ENCODE measurements around the gene ZNF213.
A peak's percentile ranks its signal among the peaks of the same experiment; 100 is the strongest.

The ZNF213 gene

DNA sequence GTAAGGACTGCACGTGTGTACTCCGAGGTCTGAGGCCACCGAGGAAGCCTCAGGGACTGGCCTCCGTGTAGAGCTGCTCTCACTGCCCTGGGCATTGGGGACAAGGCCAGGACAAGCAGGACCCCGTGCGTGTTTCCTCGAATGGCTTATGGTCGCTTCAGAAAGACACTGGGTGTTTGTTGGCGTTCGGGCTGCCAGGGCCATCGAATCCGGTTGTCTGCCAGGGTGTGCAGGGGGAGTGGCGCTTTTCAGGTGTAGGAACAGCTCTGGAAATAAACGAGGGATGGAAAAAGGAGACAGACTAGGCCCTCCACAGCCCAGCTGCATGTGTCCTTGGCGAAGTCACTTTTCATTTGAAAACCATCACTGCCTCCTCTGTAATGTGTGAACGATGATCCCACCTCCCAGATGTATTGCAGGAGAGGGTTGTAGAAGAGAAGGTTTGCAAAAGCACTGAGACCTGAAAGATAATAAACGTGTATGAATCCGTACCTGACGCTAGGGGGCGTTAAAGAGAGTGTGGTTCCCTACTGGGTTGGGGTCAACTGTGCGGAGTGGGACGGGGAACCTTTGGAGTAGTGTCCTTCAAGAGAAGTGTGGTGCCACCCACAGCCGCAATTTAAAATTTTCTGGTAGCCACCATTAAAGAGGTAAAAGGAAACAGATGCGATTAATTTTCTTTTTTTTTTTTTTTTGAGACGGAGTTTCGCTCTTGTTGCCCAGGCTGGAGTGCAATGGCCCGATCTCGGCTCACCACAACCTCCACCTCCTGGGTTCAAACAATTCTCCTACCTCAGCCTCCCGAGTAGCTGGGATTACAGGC, 33.6 kb upstream of the ZNF213 start:
- peak; percentile 30 for DNase-seq

DNA sequence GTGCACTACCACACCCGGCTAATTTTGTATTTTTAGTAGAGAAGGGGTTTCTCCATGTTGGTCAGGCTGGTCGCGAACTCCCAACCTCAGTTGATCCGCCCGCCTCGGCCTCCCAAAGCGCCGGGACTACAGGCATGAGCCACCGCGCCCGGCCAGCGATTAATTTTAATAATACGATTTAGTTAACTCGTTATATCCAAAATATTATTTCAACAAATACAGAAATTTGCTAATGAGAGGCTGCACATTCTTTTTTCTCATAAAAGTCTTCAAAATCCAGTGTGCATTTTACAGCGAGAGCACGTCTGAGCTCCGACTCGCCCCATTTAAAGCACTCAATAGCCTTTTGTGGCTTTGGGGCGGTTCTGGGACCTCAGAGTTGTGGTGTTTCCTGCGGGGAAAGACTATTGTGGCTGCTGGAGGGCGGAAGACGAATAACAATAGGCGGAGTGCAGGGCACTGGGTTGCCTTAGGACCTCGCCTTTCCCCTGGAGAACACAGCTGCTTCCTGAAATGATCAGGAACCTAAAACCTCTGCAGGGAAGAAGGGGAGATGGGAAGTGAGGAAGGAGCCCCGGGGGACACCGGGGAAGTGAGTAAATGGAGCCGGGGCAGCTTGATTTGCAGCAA, 32.9 kb upstream of the ZNF213 start:
- DNase-seq: no peak

GRCh38 chr16:3106205-3106928, 28.5 kb upstream of the ZNF213 start:
- DNase-seq: peak; percentile 90

DNA sequence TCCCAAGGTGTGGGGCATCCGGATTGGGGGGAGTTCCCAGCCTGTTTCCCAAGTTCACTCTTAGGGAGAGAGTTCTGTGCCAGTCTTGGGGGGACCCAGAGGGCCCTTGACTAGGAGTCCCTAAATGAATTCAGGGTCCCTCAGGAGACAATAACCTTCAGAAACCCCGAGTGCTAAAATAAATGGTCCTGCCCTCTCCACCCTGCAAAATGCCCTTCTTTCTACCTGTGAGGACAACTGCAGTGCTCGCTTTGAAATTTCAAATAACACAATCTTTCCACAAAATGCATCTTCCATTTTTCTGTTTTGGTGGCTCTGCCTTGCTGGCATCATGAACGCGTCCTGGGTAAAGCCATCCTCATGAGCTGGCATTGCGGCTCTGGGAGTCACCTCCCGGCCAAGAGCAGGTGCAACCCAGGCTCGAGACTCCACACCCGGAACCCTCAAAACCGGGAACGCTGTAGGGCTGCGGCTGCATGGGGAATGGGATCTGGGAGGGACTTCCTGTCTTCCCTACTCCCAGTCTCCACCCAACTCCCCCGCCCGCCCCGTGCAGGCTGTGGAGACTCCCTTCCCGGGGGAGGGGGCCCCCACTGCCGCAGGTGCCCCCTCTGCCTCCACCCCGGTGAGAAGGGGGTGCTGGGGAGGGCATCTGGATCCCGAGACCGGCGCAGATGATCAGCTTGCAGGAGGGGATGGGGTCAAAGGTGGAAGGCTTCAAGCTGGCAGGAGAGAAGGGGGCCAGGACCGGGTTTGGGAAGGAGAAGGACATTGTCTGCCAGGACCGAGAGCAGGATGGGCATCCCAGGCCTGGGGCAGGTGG, 22.6 kb upstream of the ZNF213 start, which contains the start of gene ZNF205:
TSS of gene ZNF205 (plus strand) at position 529 of the 823 bp plus-strand sequence. CDS start 845 bp downstream, outside the sequence.
- DNase-seq: no peak

- DNase-seq: no peak
These were observed 21.8 kb upstream of the ZNF213 start for GRCh38 chr16:3112881-3113574.

DNA sequence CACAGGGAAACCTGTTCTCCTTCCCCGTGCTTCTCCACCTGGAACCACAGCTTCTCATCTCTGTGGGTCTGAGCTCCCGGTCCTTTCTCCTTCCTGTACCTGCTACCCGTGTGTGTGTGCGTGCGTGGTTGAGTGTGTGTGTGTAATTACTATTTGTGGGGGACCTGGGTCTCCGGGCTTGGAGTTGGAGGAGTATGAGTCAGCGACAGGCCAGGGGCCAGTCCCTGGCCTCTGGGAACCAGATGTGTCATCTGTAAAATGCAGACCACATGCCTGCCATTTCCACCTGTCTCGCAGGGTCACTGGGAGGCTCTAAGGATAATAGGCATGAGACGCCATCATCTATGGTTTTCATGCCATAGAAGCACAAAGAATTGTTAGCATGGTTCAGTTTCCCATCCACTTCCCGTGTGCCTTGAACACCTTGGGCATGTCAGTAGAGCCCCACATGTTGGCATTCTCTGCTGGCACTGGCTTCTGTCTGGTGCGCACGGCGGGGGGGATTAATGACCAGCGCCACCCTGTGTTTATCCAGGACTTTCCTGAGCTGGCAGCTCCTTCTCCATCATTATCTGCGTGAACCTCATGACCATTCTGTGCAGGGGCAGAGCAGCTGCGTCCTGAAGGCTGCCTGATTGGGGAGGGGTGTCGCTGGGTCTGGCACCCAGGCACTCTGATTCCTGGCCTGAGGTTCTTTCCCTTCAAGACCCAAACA, 20.9 kb upstream of the ZNF213 start:
- DNase-seq: no peak

GRCh38 chr16:3115003-3115402, 19.8 kb upstream of the ZNF213 start:
- no peak for DNase-seq

DNA sequence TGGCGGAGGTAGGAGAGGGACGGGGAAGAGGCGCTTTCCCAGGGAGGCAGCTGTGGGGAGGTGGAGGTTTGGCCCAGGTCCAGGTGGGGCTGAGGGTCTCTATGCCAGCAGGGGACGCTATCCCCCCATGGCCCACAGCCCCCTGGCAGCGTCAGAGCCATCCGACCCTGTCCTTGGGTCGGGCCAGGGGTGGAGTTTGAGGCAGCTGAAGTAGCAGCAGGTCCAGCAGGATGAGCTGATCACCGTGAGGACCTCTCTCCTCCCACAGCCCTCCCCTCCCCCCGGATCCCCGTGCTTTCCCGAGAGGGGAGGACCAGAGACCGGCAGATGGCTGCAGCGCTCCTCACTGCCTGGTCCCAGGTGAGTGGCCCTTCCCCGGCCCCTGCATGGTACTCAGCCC, 19.3 kb upstream of the ZNF213 start:
- DNase-seq: no peak

- no peak for DNase-seq
These were observed 16.5 kb upstream of the ZNF213 start for GRCh38 chr16:3118204-3118790.

GRCh38 chr16:3118846-3119245, 16.0 kb upstream of the ZNF213 start:
- DNase-seq: no peak

DNA sequence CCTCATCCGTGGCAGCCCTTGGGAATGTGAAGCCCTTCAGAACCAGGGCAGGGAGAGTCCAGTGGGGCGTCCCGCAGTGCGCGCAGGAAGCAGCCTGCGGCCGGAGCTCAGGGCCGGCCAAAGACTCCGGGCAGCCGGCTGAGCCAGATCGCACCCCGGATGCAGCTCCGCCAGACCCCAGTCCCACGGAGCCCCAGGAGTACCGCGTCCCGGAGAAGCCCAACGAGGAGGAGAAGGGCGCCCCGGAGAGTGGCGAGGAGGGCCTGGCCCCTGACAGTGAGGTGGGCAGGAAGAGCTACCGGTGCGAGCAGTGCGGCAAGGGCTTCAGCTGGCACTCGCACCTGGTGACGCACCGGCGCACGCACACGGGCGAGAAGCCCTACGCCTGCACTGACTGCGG, 15.5 kb upstream of the ZNF213 start:
- DNase-seq: no peak

DNA sequence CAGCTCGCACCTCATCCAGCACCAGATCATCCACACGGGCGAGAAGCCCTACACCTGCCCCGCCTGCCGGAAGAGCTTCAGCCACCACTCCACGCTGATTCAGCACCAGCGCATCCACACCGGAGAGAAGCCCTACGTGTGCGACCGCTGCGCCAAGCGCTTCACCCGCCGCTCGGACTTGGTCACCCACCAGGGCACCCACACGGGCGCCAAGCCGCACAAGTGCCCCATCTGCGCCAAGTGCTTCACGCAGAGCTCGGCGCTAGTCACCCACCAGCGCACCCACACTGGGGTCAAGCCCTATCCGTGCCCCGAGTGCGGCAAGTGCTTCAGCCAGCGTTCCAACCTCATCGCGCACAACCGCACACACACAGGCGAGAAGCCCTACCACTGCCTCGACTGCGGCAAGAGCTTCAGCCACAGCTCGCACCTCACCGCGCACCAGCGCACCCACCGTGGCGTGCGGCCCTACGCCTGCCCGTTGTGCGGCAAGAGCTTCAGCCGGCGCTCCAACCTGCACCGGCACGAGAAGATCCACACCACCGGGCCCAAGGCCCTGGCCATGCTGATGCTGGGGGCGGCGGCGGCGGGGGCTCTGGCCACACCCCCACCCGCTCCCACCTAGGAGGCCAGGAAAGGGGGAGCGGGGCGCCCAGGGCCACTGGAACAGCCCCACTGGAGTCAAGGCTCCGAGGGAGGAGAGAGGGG, 15.0 kb upstream of the ZNF213 start:
- DNase-seq: no peak

GRCh38 chr16:3120435-3120834, 14.4 kb upstream of the ZNF213 start:
- no peak for DNase-seq

- DNase-seq: no peak
These were observed 12.9 kb upstream of the ZNF213 start for GRCh38 chr16:3121851-3122467.

- DNase-seq: no peak
These were observed 11.8 kb upstream of the ZNF213 start for GRCh38 chr16:3122926-3123570.

- peak; percentile 97 for DNase-seq
These were observed 10.6 kb upstream of the ZNF213 start for GRCh38 chr16:3123986-3124886.

DNA sequence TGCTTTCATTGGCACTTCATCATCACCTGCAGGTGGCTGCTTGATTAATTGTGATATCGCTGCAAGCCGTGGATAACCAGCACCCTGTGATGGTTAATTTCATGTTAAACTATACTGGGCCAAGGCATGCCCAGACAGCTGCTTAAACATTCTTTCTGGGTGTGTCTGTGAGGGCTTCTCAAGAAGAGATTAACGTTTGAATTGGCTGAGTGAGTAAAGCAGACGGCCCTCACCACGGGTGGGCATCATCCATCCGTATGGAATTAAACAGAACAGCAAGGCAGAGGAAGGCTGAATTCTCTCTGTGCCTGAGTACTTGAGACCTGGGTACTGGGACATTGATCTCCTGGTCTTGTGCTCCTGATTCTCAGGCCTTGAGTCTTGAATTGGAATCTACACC, 7.1 kb upstream of the ZNF213 start:
- DNase-seq: no peak

All from activated gamma-delta T cell treated with Interleukin-2 at 50 U/mL for 16 hours (primary cell).